IPS DF 4.7 (cell line): Measurements from ENCODE around the gene APOL2.
"Not testable (repeated sequence)": the region's sequence is repeated elsewhere in the genome, so short reads cannot be mapped to it uniquely, and the experiment has no call there.

Source experiments
- DNase-seq: peaks from one replicate; pipeline ENCODE4 v3.0.0-alpha.2; 2013; ENCODE audit warnings: low spot score; ENCODE audit errors: extremely low read depth

The APOL2 gene

GRCh38 chr22:36223504-36223903 is 15.8 kb downstream of the APOL2 start:
- no peak for DNase-seq

DNA sequence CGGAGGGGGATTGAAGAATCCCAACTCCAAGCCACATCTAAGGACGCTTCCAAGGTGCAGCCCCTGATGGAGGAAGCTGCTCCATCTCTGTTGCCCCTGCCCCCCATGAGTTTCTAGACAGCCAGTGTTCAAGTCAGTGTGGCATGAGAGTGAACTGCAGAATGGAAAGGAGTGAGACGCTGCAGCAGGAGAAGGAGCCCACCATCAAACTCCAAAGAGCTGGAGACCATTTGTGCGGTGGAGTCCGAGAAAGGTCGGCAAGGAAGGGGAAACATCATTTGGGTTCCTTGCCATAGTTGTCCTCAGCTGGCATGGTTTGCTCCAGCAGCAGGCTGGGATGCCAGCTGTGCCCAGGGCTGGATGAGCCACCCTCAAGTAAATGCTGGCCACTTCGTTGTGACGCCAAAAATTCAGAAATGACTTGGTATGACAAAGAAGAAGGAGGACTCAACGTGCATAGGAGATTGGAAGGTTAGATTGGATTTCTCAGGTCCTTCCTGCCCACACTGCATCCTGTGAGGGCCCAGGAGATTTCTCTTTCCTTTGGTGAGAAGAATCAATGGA is 16.4 kb downstream of the APOL2 start:
- DNase-seq: no peak

DNA sequence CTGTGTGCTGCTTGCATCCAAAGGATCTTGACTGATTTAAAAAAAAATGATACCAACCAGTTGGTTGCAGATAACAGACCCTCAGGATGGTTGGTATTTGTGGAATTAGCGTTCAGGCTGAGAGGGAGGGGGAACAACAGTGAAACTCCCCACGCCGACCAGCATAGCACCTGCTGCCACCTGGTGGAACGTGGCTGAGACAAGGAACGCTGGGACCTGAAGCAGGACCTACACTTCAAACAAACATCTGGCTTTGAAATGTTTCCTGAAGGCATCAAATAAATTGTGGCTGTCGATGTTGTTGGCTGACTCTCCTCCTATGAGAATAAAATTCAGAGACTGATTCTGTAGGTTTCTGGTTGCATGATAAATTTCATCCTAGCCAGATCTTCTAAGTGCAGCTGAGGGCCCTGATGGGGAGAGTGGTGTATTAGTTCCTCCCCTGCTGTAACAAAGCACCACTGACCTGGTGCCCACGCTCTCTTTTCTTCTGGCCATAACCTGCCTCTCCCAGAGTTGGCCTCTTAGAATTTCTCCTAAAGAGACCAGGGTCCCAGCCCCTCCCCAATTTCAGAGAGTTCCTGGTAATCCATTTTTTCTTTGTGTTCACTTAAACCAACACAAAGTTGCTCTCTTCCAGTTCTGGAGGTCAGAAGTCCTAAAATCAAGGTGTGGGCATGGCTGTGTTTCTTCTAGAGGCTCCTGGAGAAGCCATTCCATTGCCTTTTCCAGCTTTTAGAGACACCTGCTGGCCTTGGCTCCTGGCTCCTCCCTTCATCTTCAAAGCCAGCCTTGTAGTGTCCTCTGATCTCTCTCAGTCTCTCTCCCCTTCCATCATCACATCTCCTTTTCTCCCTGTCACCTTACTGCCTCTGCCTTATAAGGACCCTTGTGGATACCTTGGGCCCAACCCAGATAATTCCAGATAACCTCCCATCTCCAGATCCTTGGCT is 17.3 kb downstream of the APOL2 start:
- DNase-seq: no peak

DNA sequence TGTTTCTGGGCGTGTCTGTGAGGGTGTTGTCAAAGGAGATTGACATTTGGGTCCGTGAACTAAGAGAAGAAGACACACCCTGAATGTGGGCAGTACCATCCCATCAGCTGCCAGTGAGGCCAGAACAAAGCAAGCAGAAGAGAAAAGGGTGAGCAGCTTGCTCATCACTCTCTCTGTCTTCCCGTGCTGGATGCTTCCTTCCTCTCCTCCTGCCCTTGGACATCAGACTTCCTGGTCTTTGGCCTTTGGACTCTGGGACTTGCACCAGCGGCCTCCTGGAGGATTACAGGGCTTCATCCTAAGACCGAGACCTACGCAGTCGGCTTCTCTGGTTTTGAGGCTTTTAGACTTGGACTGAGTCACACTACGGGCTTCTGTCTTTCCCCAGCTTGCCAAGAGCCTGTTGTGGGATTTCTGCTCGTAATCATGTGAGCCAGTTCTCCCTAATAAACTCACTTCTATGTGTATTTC is 18.8 kb downstream of the APOL2 start:
- no peak for DNase-seq

DNA sequence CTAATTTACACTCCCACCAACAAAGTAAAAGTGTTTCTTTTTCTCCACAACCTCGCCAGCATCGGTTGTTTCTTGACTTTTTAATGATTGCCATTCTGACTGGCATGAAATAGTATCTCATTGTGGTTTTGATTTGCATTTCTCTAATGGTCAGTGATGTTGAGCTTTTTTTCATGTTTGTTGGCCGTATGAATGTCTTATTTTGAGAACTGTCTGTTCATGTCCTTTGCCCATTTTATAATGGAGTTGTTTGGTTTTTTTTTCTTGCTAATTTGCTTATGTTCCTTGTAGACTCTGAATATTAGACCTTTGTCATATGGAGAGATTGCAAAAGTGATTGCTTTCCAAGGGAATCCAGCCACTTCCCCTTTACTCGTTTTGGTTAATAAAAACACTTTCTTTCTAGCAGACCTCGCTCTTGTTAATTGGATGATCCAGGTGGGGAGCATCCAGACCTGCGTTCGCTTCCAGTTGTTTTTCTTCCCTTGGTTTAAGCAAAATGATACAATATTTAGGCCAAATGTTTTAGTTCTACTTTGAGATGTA is 20.6 kb downstream of the APOL2 start:
- no peak for DNase-seq

DNA sequence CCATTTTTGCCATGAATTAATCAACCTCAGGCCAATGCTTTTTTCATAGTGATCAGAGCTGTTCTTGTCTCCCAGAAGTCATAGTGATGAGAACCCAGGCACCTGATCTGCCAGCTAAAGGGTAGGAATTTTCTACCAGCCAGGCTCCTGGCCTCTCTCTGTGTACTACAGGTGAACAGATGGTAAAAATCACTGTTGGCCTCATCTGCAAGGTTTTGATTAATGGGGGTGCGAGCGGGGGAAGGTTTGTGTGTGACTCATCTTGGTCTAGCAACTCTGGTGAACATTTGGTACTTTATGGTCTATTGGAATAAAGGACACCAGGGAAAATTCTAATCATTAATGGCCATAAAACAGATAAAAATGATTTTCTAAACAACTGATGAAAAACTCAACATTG is 23.3 kb downstream of the APOL2 start:
- no peak for DNase-seq

- no peak for DNase-seq
These were observed 25.7 kb downstream of the APOL2 start for GRCh38 chr22:36213586-36213985.

GRCh38 chr22:36212901-36213300 is 26.4 kb downstream of the APOL2 start:
- DNase-seq: no peak

- DNase-seq: no peak
These were observed 28.0 kb downstream of the APOL2 start for GRCh38 chr22:36211237-36211861.

- DNase-seq: no peak
These were observed 29.1 kb downstream of the APOL2 start for GRCh38 chr22:36210224-36210623.

- DNase-seq: not testable (repeated sequence)
These were observed 29.8 kb downstream of the APOL2 start for GRCh38 chr22:36209488-36209908.

GRCh38 chr22:36208914-36209313 is 30.4 kb downstream of the APOL2 start:
- no peak for DNase-seq

DNA sequence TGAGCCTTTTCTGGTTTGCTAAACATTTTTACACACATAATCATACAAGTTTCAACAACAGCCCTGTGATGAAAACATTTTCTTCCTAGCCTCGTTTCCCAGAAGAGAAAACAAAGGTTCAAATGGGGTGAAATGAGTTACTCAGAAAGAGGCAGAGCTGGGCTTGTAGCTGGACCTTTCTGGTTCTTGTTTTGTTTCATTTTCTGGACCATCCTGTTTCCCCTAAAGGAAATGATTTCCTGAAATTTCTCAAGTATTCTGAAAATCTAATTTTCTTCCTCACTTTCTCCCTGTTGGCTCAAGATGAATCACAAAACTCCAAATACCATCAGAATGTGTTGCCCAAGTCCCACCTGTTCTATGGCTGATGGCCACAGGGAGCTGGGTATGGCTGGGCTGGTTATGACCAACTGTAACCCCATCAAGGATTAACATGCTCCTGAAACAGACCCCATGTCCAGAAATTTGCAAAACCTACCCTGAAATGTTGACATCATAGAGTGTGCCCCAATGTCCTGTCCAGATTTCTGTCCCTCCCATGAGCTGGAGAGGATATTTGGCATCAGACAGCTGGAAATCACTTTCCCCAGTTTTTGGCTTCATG is 31.1 kb downstream of the APOL2 start:
- DNase-seq: no peak

GRCh38 chr22:36206255-36206654 is 33.1 kb downstream of the APOL2 start:
- no peak for DNase-seq

- not testable (repeated sequence) for DNase-seq
These were observed 33.8 kb downstream of the APOL2 start for GRCh38 chr22:36205573-36205972.

- DNase-seq: no peak
These were observed 34.7 kb downstream of the APOL2 start for GRCh38 chr22:36204632-36205015.

GRCh38 chr22:36204001-36204631 is 35.2 kb downstream of the APOL2 start:
- no peak for DNase-seq

GRCh38 chr22:36203441-36203840 is 35.9 kb downstream of the APOL2 start:
- DNase-seq: not testable (repeated sequence)

- not testable (repeated sequence) for DNase-seq
These were observed 36.4 kb downstream of the APOL2 start for GRCh38 chr22:36202906-36203305.

DNA sequence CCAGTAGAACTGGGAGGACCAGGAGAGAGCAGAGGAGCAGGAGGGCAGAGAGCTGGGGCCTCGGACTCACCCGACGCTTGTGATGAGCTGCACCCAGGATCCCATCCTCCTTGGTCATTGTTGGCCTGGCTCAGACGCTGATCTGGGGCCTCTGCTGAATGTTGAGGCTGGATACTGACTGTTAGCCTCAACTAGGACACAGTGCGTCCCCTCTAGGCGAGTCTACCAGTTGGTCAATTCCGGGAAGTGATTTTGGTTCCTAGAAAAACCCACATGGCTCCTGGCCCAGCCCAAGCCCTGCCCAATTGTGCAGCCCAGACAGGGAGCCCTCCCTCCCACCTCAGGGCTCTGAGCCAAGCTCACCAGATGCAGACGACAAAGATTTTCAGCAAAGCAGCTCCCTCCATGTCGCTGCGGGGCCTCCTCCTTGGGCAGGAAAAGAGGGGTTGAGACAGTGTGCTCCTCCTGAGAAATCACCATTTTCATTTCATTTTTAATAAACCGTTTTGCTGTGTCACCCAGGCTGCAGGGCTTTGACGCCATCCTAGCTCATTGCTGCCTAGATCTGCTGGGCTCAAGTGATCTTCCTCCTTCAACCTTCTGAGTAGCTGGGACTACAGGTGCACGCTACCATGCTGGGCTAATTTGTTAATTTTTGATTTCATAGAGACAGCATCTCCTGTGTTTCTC is 37.6 kb downstream of the APOL2 start, which contains the start of gene APOL4:
Gene APOL4, minus strand, starts transcription at position 180 of the 690 bp plus-strand sequence. Its CDS starts 75 bp downstream, at position 105.
- DNase-seq: no peak
